GM21576 (cell line): ENCODE measurements around the gene ALLC.

Source experiments
- ATAC-seq: cut with Tn5 transposase; IDR thresholded peaks from one replicate; pipeline ENCODE4 v1.9.1; 2021; ENCODE audit warnings: mild to moderate bottlenecking, moderate library complexity; ENCODE audit not compliant: unreplicated experiment

ALLC gene

DNA sequence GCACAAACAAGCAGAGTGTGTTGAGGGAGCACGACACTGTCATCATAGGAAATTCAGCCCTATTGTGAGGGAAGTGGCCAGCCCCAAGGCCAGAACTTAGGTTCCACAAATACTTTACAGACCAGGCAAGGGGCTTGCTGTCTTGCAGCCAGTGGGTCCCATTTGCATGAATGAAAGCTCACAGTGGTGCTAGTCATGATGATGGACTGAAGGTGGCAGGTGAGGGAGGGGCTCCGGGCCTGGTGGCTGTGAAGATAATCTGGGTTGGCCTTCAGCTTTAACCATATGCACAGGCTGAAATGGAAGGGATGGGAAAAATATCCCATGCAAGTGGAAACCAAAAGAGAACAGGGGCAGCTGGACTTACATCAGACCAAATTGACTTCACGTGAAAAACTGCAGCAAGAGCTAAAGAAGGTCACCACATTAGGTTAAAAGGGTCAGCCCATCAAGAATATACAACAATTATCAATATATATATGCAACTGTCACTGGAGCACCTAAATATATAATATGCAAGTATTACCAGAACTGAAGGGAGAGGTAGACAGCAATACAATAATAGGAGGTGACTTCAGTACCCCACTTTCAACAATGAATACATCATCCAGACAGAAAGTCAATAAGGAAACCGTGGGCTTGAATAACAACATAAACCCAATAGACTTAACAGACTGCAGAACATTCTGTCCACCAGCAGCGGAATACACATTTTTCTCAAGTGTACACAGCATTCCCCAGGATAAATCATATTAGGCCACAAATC lies 84.9 kb downstream of the ALLC start:
- no peak for ATAC-seq

DNA sequence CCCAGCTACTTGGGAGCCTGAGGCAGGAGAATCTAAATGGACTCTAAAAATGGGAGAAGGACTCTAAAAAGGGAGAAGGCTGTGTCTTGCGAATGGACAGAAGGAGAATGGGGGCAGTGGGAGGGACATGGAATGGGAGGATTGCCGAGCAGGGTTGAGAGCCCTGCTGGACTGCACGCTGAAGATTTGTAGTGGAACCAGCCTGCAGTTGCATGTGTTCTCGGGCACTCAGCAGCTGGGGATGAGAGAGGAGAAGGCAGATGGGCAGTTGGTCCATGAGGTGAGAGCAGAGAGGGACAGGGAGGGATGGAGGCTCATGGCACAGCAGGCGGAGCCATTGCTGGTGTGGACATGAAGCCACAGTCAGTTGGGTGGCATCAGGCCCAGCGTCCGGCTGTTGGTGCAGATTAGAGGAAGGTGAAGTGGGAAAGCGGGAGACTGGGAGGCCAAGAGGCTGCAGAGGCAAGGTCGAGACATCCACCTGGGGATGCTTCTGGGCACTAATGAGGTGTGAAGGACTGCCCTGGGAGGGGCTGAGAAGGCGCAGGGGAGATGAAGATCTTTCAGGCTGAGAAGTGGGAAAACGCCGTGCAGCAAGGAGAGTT lies 86.1 kb downstream of the ALLC start:
- no peak for ATAC-seq

DNA sequence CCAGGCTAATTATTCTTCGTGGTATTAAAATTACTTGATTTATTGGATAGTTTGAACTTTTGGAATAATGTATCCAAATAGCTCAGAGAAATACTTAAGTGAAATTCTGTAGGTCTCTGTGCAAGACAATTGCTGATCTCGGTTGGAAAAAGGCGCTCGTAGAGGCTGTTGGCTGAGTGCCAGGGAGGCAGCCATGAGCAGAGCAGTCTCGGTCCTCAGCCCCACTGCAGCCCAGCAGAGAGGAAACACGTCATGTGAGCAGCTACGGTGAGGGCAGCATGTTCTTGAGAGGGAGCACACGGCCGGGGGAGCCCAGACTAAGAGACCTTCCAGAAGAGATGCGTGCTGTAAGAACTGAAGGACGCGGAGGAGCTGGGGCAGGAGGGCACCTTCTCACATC lies 87.9 kb downstream of the ALLC start:
- ATAC-seq: no peak

DNA sequence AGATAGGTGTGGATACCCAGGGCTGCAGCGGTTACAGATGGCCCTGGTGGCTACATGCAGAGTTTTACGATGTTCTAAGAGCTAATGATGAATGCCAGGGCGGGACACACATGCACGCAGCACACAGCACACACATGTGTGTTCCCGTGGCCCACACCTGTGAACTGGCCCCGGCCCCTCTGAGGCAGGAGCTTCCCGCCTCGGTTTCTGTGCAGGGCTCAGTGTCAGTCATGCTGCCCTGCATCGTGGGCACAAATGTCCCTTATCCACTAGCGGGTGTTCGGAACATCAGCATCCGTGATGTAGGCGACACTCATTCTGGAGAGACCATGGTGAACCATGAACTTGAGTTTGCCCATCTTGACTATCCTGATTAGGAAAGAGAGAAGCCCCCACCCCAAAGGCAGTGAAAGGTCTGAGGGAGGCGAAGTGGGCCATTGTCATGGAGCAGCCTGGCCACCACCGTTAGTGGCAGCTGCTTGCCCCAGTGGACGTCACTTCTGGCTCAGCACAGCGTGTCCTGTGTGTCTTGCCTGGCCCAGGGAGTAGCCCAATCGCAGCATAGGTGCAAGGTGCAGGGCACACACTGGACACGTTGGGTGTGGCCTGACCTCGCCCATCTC lies 89.1 kb downstream of the ALLC start:
- ATAC-seq: no peak

- no peak for ATAC-seq
These were observed 89.8 kb downstream of the ALLC start for GRCh38 chr2:3747826-3748225.

DNA sequence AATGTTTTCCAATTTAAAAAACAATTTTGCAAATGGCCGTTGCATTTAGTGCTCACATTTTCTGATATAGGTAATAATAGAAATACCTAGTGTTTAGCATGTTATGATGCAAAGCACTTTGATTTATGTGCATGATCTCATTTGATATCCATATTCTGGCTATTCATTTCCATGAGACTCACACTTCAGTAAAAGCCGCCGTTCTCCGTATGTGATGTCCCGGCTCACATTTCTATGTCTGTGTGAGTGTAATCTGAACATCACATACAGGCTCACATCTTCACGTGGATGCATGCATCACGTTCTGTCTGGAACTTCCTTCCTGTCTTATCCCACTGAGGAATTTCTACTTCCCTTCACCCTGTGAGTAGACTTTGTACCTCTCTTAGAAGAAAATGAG lies 91.2 kb downstream of the ALLC start:
- no peak for ATAC-seq

DNA sequence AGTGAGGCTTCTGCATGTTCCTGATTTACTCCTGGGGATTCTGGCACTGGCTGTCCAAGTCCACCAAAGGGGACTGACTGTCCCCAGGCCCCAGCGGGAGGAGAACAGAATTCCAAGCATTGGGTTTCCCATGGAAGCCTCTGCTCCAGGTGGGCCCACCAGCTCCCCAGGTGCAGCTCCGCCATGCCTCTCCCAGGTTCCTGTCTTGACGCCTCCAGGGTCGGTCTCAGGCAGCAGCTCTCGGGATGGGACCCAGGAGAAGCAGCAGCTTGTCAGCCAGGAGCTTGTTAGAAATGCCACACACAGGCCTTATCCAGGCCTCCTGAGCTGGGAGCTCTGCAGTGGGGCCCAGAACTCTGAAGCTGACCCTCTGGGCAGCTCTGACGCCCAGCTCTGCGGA lies 93.3 kb downstream of the ALLC start:
- ATAC-seq: no peak

- no peak for ATAC-seq
These were observed 93.8 kb downstream of the ALLC start for GRCh38 chr2:3751806-3752205.
